Measurements from ENCODE around the gene RNASEH2A. TPM values are rescaled to one million over a fixed set of nuclear protein-coding genes. Genes with fewer than 3 reads are reported as not detected.

Gene RNASEH2A
- total and polyA plus RNA-seq, 2 of the 13 experiments (the other 11 are each of a cell fraction or from before 2014, with no cell fraction given): 25.1 to 35.8 TPM

- TF ChIP-seq, protein P1, sequence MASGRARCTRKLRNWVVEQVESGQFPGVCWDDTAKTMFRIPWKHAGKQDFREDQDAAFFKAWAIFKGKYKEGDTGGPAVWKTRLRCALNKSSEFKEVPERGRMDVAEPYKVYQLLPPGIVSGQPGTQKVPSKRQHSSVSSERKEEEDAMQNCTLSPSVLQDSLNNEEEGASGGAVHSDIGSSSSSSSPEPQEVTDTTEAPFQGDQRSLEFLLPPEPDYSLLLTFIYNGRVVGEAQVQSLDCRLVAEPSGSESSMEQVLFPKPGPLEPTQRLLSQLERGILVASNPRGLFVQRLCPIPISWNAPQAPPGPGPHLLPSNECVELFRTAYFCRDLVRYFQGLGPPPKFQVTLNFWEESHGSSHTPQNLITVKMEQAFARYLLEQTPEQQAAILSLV (CRISPR knock-in tag; IDR thresholded peaks at IDR 0.05; ENCODE audit: borderline replicate concordance): no peak
- TF ChIP-seq REL (CRISPR knock-in tag; conservative IDR thresholded peaks at IDR 0.05) (no peak), ONECUT2 (CRISPR knock-in tag; IDR thresholded peaks at IDR 0.05) (no peak), RELA (CRISPR knock-in tag; IDR thresholded peaks at IDR 0.05) (no peak), ZNF224 (CRISPR knock-in tag; IDR thresholded peaks at IDR 0.05) (no peak), ZMYM4 (CRISPR knock-in tag; IDR thresholded peaks at IDR 0.05) (no peak), GATAD2A (CRISPR knock-in tag; IDR thresholded peaks at IDR 0.05) (0 out of 2 replicates have a peak, but pooled peaks have one; percentile 12), ZNF609 (CRISPR knock-in tag; IDR thresholded peaks at IDR 0.05; ENCODE audit: borderline replicate concordance) (no peak), TFDP1 (CRISPR knock-in tag; IDR thresholded peaks at IDR 0.05; ENCODE audit: borderline replicate concordance) (0 out of 2 replicates have a peak, but pooled peaks have one; percentile 22)
- TF ChIP-seq, protein P2, sequence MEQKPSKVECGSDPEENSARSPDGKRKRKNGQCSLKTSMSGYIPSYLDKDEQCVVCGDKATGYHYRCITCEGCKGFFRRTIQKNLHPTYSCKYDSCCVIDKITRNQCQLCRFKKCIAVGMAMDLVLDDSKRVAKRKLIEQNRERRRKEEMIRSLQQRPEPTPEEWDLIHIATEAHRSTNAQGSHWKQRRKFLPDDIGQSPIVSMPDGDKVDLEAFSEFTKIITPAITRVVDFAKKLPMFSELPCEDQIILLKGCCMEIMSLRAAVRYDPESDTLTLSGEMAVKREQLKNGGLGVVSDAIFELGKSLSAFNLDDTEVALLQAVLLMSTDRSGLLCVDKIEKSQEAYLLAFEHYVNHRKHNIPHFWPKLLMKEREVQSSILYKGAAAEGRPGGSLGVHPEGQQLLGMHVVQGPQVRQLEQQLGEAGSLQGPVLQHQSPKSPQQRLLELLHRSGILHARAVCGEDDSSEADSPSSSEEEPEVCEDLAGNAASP (CRISPR knock-in tag; IDR thresholded peaks at IDR 0.05; ENCODE audit: borderline replicate concordance): no peak
- TF ChIP-seq, protein P3, sequence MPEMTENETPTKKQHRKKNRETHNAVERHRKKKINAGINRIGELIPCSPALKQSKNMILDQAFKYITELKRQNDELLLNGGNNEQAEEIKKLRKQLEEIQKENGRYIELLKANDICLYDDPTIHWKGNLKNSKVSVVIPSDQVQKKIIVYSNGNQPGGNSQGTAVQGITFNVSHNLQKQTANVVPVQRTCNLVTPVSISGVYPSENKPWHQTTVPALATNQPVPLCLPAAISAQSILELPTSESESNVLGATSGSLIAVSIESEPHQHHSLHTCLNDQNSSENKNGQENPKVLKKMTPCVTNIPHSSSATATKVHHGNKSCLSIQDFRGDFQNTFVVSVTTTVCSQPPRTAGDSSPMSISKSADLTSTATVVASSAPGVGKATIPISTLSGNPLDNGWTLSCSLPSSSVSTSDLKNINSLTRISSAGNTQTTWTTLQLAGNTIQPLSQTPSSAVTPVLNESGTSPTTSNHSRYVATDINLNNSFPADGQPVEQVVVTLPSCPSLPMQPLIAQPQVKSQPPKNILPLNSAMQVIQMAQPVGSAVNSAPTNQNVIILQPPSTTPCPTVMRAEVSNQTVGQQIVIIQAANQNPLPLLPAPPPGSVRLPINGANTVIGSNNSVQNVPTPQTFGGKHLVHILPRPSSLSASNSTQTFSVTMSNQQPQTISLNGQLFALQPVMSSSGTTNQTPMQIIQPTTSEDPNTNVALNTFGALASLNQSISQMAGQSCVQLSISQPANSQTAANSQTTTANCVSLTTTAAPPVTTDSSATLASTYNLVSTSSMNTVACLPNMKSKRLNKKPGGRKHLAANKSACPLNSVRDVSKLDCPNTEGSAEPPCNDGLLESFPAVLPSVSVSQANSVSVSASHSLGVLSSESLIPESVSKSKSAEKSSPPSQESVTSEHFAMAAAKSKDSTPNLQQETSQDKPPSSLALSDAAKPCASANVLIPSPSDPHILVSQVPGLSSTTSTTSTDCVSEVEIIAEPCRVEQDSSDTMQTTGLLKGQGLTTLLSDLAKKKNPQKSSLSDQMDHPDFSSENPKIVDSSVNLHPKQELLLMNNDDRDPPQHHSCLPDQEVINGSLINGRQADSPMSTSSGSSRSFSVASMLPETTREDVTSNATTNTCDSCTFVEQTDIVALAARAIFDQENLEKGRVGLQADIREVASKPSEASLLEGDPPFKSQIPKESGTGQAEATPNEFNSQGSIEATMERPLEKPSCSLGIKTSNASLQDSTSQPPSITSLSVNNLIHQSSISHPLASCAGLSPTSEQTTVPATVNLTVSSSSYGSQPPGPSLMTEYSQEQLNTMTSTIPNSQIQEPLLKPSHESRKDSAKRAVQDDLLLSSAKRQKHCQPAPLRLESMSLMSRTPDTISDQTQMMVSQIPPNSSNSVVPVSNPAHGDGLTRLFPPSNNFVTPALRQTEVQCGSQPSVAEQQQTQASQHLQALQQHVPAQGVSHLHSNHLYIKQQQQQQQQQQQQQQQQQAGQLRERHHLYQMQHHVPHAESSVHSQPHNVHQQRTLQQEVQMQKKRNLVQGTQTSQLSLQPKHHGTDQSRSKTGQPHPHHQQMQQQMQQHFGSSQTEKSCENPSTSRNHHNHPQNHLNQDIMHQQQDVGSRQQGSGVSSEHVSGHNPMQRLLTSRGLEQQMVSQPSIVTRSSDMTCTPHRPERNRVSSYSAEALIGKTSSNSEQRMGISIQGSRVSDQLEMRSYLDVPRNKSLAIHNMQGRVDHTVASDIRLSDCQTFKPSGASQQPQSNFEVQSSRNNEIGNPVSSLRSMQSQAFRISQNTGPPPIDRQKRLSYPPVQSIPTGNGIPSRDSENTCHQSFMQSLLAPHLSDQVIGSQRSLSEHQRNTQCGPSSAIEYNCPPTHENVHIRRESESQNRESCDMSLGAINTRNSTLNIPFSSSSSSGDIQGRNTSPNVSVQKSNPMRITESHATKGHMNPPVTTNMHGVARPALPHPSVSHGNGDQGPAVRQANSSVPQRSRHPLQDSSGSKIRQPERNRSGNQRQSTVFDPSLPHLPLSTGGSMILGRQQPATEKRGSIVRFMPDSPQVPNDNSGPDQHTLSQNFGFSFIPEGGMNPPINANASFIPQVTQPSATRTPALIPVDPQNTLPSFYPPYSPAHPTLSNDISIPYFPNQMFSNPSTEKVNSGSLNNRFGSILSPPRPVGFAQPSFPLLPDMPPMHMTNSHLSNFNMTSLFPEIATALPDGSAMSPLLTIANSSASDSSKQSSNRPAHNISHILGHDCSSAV (CRISPR knock-in tag; IDR thresholded peaks at IDR 0.05; ENCODE audit: borderline replicate concordance): no peak
Measured at GRCh38 chr19:12757544-12758274, 48.7 kb upstream of the RNASEH2A start (continued).
